ENCODE measurements around the gene ATXN7L1. TPM values are rescaled to one million over a fixed set of nuclear protein-coding genes. Genes with fewer than 3 reads are reported as not detected.

Gene ATXN7L1
- total RNA-seq, 1 donor from 2014 or later: 12.9 TPM

GRCh38 chr7:105675934-105676371, 200.4 kb downstream of the ATXN7L1 start:
- intact Hi-C loops (cut with DNase I): no loop called here
- no peaks in the 10 kb centered on the region for H3K36me3 ChIP-seq
- H3K27ac ChIP-seq: no peak overlapping the region
- H3K27me3 ChIP-seq: no peaks in the 10 kb centered on the region
- ATAC-seq: no peak
- TF ChIP-seq CTCF (IDR thresholded peaks at IDR 0.05): no peak
- peaks cover 62% of the 10 kb centered on the region for H3K4me1 ChIP-seq
- no peaks in the 10 kb centered on the region for H3K9me3 ChIP-seq
- DNase-seq: no peak
- no peak overlapping the region for H3K4me3 ChIP-seq

GRCh38 chr7:105674200-105674920, 202.0 kb downstream of the ATXN7L1 start:
- Histone ChIP-seq H3K4me1 (peaks cover 46% of the 10 kb centered on the region), H3K9me3 (no peaks in the 10 kb centered on the region), H3K27ac (no peak overlapping the region), H3K36me3 (no peaks in the 10 kb centered on the region), H3K27me3 (no peaks in the 10 kb centered on the region), H3K4me3 (no peak overlapping the region)
- DNase-seq: no peak
- ATAC-seq: no peak
- no peak for TF ChIP-seq CTCF (IDR thresholded peaks at IDR 0.05)
- intact Hi-C loops (cut with DNase I): no loop called here

GRCh38 chr7:105673367-105674084, 202.9 kb downstream of the ATXN7L1 start:
- Histone ChIP-seq H3K27ac (peak overlapping the region; percentile 39), H3K4me1 (peaks cover 38% of the 10 kb centered on the region), H3K9me3 (no peaks in the 10 kb centered on the region), H3K27me3 (no peaks in the 10 kb centered on the region), H3K36me3 (no peaks in the 10 kb centered on the region), H3K4me3 (no peak overlapping the region)
- no peak for TF ChIP-seq CTCF (IDR thresholded peaks at IDR 0.05)
- DNase-seq (peak; percentile 84), ATAC-seq (peak; percentile 65)
- intact Hi-C loops (cut with DNase I): no loop called here

- no peak overlapping the region for H3K4me3 ChIP-seq
- H3K9me3 ChIP-seq: no peaks in the 10 kb centered on the region
- H3K27ac ChIP-seq: peak overlapping the region; percentile 24
- H3K36me3 ChIP-seq: no peaks in the 10 kb centered on the region
- DNase-seq: no peak
- H3K4me1 ChIP-seq: peaks cover 31% of the 10 kb centered on the region
- intact Hi-C loops (cut with DNase I): no loop called here
- no peak for TF ChIP-seq CTCF (IDR thresholded peaks at IDR 0.05)
- no peaks in the 10 kb centered on the region for H3K27me3 ChIP-seq
- no peak for ATAC-seq
Measured at GRCh38 chr7:105672801-105673200, 203.6 kb downstream of the ATXN7L1 start.

- peaks cover 21% of the 10 kb centered on the region for H3K36me3 ChIP-seq
- no peak for ATAC-seq
- TF ChIP-seq CTCF (IDR thresholded peaks at IDR 0.05): no peak
- H3K9me3 ChIP-seq: no peaks in the 10 kb centered on the region
- DNase-seq: no peak
- intact Hi-C loops (cut with DNase I): no loop called here
- no peaks in the 10 kb centered on the region for H3K27me3 ChIP-seq
- no peak overlapping the region for H3K4me3 ChIP-seq
- H3K27ac ChIP-seq: no peak overlapping the region
- no peaks in the 10 kb centered on the region for H3K4me1 ChIP-seq
Measured at GRCh38 chr7:105666324-105666723, 210.1 kb downstream of the ATXN7L1 start.

Measured in upper lobe of right lung (tissue), 1 donor.